Measurements from ENCODE around the gene NEUROG3.

NEUROG3 gene

GRCh38 chr10:69569396-69569934, 3.8 kb downstream of the NEUROG3 start:
- no peaks in the 10 kb centered on the region for H3K9me3 ChIP-seq (ENCODE audit: control insufficient read depth, insufficient read depth, low read length)
- H3K79me2 ChIP-seq (ENCODE audit: control insufficient read depth, low read length) = no peaks in the 10 kb centered on the region
- H3K36me3 ChIP-seq (ENCODE audit: control insufficient read depth, low read length) = no peaks in the 10 kb centered on the region
- H3K9me2 ChIP-seq (replicated peaks; ENCODE audit: control insufficient read depth, low read length) = no peaks in the 10 kb centered on the region
- TF ChIP-seq CTCF (IDR thresholded peaks at IDR 0.05; ENCODE audit: low read depth, low read length, poor library complexity, severe bottlenecking) = no peak
- TF ChIP-seq EZH2phosphoT487 (IDR thresholded peaks at IDR 0.05; ENCODE audit: borderline replicate concordance, low read length) = no peak
- H3K27ac ChIP-seq (ENCODE audit: low read depth, low read length) = no peak overlapping the region
- no peaks in the 10 kb centered on the region for H4K20me1 ChIP-seq (ENCODE audit: control insufficient read depth, insufficient read depth, low read depth, low read length)
- no peaks in the 10 kb centered on the region for H3F3A ChIP-seq (ENCODE audit: control insufficient read depth, insufficient read depth)
- H3K27me3 ChIP-seq (ENCODE audit: control insufficient read depth, low read length) = peaks cover 13% of the 10 kb centered on the region
- H3K4me3 ChIP-seq (ENCODE audit: low read length) = no peak overlapping the region
- H3K4me2 ChIP-seq (ENCODE audit: low read length) = no peak overlapping the region
- H3K4me1 ChIP-seq (ENCODE audit: control insufficient read depth, low read length) = no peaks in the 10 kb centered on the region

GRCh38 chr10:69568472-69569395, 4.5 kb downstream of the NEUROG3 start:
- H4K20me1 ChIP-seq (ENCODE audit: control insufficient read depth, insufficient read depth, low read depth, low read length) = no peaks in the 10 kb centered on the region
- peaks cover 11% of the 10 kb centered on the region for H3K27me3 ChIP-seq (ENCODE audit: control insufficient read depth, low read length)

GRCh38 chr10:69567920-69568319, 5.3 kb downstream of the NEUROG3 start:
- no peaks in the 10 kb centered on the region for H3K36me3 ChIP-seq (ENCODE audit: control insufficient read depth, low read length)
- TF ChIP-seq EZH2phosphoT487 (IDR thresholded peaks at IDR 0.05; ENCODE audit: borderline replicate concordance, low read length) (no peak), CTCF (IDR thresholded peaks at IDR 0.05; ENCODE audit: low read depth, low read length, poor library complexity, severe bottlenecking) (no peak)
- H3K27me3 ChIP-seq (ENCODE audit: control insufficient read depth, low read length) = peaks cover 12% of the 10 kb centered on the region; the same call in 1 of the 2 replicates
- H3K4me2 ChIP-seq (ENCODE audit: low read length) = no peak overlapping the region
- no peaks in the 10 kb centered on the region for H3F3A ChIP-seq (ENCODE audit: control insufficient read depth, insufficient read depth)
- H3K4me1 ChIP-seq (ENCODE audit: control insufficient read depth, low read length) = no peaks in the 10 kb centered on the region
- H3K9me3 ChIP-seq (ENCODE audit: control insufficient read depth, insufficient read depth, low read length) = no peaks in the 10 kb centered on the region
- H3K9me2 ChIP-seq (replicated peaks; ENCODE audit: control insufficient read depth, low read length) = no peaks in the 10 kb centered on the region
- H3K4me3 ChIP-seq (ENCODE audit: low read length) = no peak overlapping the region
- no peak overlapping the region for H3K27ac ChIP-seq (ENCODE audit: low read depth, low read length)
- H3K79me2 ChIP-seq (ENCODE audit: control insufficient read depth, low read length) = no peaks in the 10 kb centered on the region
- H4K20me1 ChIP-seq (ENCODE audit: control insufficient read depth, insufficient read depth, low read depth, low read length) = no peaks in the 10 kb centered on the region

More at GRCh38 chr10:69568472-69569395, 4.5 kb downstream of the NEUROG3 start:
- Histone ChIP-seq H3K9me2 (replicated peaks; ENCODE audit: control insufficient read depth, low read length) (no peaks in the 10 kb centered on the region), H3K9me3 (ENCODE audit: control insufficient read depth, insufficient read depth, low read length) (no peaks in the 10 kb centered on the region), H3K79me2 (ENCODE audit: control insufficient read depth, low read length) (no peaks in the 10 kb centered on the region), H3K27ac (ENCODE audit: low read depth, low read length) (no peak overlapping the region), H3K4me1 (ENCODE audit: control insufficient read depth, low read length) (no peaks in the 10 kb centered on the region), H3K36me3 (ENCODE audit: control insufficient read depth, low read length) (no peaks in the 10 kb centered on the region), H3F3A (ENCODE audit: control insufficient read depth, insufficient read depth) (no peaks in the 10 kb centered on the region), H3K4me3 (ENCODE audit: low read length) (no peak overlapping the region), H3K4me2 (ENCODE audit: low read length) (no peak overlapping the region)
- no peak for TF ChIP-seq CTCF (IDR thresholded peaks at IDR 0.05; ENCODE audit: low read depth, low read length, poor library complexity, severe bottlenecking)
- no peak for TF ChIP-seq EZH2phosphoT487 (IDR thresholded peaks at IDR 0.05; ENCODE audit: borderline replicate concordance, low read length)
